GM10266 (cell line): ENCODE measurements around the gene C5orf24.
A peak's percentile ranks its signal among the peaks of the same experiment; 100 is the strongest.

Experiments used
- DNase-seq: peaks from one replicate; pipeline ENCODE4 v3.0.0; 2012; ENCODE audit errors: extremely low spot score
- TF ChIP-seq, protein P1 (sequence below): IDR thresholded peaks from 2 replicates; pipeline ENCODE4 v1.5.1; 2012; ENCODE audit warnings: mild to moderate bottlenecking, low read depth; ENCODE audit not compliant: control insufficient read depth, insufficient read depth; ENCODE audit errors: missing control alignments

Gene C5orf24

DNA sequence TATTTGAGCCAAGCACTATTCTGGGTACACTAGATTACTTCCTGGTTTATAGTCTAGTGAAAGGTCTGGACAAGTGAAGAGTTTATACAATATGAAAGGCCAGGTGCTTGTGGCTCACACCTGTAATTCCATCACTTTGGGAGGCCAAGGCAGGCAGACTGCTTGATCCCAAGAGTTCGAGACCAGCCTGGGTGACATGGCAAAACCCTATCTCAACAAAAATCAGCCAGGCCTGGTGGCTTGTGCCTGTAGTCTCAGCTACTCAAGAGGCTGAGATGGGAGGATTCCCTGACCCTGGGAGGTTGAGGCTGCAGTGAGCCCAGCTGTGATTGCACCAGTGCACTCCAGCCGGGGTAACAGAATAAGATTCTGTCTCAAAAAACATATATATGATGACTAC lies 18.9 kb downstream of the C5orf24 start:
- TF ChIP-seq, protein P1, sequence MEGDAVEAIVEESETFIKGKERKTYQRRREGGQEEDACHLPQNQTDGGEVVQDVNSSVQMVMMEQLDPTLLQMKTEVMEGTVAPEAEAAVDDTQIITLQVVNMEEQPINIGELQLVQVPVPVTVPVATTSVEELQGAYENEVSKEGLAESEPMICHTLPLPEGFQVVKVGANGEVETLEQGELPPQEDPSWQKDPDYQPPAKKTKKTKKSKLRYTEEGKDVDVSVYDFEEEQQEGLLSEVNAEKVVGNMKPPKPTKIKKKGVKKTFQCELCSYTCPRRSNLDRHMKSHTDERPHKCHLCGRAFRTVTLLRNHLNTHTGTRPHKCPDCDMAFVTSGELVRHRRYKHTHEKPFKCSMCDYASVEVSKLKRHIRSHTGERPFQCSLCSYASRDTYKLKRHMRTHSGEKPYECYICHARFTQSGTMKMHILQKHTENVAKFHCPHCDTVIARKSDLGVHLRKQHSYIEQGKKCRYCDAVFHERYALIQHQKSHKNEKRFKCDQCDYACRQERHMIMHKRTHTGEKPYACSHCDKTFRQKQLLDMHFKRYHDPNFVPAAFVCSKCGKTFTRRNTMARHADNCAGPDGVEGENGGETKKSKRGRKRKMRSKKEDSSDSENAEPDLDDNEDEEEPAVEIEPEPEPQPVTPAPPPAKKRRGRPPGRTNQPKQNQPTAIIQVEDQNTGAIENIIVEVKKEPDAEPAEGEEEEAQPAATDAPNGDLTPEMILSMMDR, result no peak
- no peak for DNase-seq

DNA sequence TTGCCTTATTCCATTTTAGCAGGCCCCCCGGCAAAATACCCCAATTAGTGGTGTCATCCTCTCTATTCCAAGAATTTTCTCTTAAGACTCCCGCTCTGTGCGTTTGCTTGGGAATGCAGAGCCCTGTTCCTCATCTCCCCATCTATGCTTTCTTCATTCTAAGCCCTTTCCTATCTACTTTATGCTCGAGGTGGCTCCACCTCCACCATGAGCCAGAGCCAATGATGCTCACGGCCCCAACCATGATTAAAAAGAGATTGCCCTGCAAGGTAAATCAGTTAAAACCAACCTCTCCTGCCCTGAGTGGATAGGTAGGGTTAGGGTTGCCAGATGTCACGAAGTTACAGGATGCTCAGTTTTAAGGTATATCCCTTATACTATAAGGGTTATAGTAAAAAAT lies 27.7 kb downstream of the C5orf24 start:
- TF ChIP-seq, protein P1, result no peak
- no peak for DNase-seq

- peak; percentile 90 for DNase-seq
- TF ChIP-seq, protein P1, result no peak
Measured at GRCh38 chr5:134873987-134874830, 28.4 kb downstream of the C5orf24 start, which contains the start of gene TXNDC15. TSS of gene TXNDC15 (plus strand) at chr5:134874371. CDS start at chr5:134874428, 57 bp downstream.

DNA sequence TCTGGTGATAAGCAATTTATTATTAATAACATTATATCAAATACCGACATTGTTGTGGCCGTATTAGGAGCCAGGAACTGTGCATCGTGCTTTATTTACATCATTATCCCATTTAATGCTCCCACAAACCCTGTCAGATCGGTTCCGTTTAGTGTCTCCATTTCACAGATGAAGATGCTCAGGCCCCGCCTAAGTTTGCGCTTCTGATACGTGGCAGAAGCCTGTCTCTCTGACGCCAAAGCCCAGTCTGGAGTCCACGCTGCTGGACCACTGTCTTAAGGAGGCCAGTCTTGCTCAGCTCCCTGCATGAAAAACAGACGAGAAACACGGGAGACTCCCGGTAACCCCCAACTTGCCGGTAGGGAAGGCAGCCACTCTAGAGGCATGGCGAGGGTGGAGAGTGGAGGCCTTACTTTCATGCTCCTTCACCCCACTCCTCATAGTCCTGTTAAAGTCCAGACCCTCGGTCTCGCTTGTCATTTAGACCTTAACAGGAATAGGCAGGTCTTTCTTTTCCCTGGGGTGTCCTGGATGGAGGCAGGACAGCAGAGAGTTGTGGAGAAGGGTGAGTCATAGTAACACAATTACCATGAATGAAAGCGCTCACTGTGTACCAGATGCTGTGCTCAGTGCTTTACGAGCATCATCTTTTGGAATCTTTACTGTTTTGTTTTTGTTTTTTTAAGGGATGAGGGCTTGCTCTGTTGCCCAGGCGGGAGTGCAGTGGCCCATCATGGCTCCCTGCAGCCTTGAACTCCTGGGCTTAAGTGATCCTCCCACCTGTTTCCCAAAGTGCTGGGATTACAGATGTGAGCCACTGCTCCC lies 29.3 kb downstream of the C5orf24 start:
- peak; percentile 61 for DNase-seq
- TF ChIP-seq, protein P1, result no peak

GRCh38 chr5:134877159-134877558 lies 31.4 kb downstream of the C5orf24 start:
- TF ChIP-seq, protein P1, result no peak
- DNase-seq, result peak; percentile 83

DNA sequence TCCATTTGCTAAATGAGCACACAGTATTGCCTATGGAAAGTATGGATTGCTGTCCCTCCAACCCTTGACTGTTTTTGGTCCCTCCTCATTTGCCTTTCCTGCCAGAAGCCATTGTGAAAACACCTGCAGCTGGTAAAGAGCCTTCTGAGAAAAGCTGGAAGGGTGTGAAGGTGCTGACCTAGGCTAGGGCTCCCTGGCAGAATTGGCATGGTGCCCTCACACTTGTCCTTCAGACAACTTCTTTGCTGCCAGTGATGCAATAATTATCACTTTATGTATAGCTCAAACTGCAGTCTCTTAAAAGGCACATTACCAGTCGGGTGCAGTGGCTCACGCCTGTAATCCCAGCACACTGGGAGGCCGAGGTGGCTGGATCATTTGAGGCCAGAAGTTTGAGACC lies 32.6 kb downstream of the C5orf24 start:
- no peak for DNase-seq

More for the DNA sequence above, 32.6 kb downstream of the C5orf24 start:
- TF ChIP-seq, protein P1, result no peak
